Stimulated activated CD8-positive, alpha-beta memory T cell treated with anti-CD3 and anti-CD28 coated beads, Interleukin-4, amount 100 ng/mL, for 1 hour (primary cell): ENCODE data around the gene SAPCD1.

ENCODE experiments used
- DNase-seq, 2 donors: peaks; one replicate each; pipeline ENCODE4 v3.0.0-alpha.2; 2020; ENCODE audit warnings: low read depth in 2 of 2, low spot score in 1 of 2

SAPCD1 gene

GRCh38 chr6:31750411-31751022, 11.9 kb upstream of the SAPCD1 start:
- no peak for DNase-seq

DNA sequence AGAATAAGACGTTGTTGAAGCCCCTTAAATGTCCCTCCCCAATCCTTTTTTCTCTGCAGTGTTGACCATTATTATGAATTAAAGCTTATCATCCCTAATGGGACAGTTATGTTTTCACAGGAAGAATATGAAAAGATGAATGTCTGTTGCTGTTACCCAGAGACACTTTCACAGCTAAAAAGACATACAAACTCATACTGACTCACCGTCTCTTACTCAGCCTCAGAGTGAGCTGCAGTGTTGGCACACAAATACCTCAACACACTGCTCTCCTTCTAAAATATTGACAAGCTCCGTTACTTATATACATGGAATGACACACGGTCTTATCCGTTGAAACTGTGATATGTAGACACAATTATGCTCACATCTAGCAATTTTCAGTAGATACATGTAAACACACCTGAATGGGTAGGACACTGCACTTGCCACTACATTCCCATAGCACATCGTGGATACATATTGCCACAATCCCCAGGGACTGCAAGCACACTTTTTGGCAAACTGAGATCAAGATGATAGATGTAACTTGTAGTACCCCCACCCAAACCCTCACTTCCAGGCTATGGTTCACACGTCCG, 9.6 kb upstream of the SAPCD1 start:
- DNase-seq: no peak

GRCh38 chr6:31758281-31758680, 4.2 kb upstream of the SAPCD1 start:
- no peak for DNase-seq

DNA sequence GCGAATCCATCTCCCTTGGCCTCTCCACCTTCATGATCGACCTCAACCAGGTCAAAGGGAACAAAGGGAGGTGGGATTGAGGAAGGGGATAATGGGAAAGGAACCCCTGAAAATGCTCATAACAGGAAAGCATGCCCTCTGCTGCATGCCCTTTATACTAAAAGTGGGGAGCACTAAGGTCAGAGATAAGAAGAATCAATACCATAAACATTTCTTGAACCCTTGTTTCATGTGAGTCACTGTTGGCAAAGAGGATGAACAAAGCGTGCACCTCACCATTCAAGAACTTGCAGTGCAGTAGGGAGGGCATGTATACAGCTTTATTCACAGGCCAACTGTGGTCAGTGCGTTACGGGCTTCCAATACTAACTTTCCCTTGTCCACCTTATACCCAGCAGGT, 1.7 kb upstream of the SAPCD1 start:
- no peak for DNase-seq

GRCh38 chr6:31761343-31761742, 1.1 kb upstream of the SAPCD1 start:
- no peak for DNase-seq

DNA sequence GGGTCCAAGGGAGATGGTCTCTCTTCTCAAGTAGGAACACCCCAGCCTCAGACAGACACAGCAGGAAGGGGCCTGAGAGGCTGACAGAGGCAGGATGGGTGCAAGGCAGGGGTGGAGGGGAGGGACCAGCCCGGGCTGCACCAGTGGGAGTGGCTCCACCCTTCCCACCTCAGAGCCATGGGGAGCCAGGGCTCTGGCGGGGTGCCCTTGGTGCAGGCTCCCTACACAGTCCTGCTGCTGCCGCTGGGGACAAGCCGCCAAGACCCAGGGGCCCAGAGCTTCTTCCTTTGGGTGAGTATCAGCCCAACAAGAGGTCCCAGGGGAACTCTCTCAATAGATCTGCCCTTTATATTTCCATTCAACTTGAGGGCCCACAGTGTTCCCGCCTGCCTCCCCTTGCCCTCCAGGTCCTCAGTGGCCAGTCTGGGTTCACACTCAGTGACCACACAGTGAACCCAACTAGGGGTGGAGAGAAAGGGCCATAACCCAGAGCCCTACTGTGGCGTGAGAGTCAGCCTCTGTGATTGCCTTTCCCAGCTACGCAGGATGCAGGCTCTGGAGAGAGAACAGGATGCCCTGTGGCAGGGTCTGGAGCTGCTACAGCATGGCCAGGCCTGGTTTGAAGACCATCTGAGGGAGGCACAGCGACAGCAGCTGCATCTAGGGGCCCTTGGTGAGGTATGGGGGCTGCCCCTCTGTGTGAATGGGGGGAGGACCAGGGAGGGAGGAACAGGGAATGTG, 592 bp downstream of the SAPCD1 start:
- no peak for DNase-seq

- DNase-seq: no peak
Observed at GRCh38 chr6:31763619-31763940, 1.1 kb downstream of the SAPCD1 start.

DNA sequence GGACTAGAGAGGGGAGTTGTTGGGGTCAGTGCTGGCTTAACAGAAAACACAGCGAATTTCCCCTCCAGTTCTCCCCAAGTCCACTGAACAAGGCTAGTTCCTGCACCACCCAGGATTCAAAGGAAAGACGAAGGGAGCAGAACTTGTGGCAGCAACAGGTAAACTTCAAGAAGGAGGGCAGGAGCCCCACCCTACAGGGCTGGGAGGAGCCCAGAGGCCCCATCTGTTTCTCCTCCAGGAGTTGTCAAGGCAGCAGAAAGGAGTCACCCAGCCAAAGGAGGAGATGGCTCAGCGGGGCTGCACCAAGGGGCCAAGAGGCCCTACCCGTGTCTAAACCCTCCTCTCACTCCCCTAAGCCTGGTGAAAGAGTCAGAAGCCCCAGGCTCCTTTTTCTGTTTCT, 1.7 kb downstream of the SAPCD1 start:
- DNase-seq: no peak

- no peak for DNase-seq
Observed at GRCh38 chr6:31765559-31765909, 3.1 kb downstream of the SAPCD1 start.

DNA sequence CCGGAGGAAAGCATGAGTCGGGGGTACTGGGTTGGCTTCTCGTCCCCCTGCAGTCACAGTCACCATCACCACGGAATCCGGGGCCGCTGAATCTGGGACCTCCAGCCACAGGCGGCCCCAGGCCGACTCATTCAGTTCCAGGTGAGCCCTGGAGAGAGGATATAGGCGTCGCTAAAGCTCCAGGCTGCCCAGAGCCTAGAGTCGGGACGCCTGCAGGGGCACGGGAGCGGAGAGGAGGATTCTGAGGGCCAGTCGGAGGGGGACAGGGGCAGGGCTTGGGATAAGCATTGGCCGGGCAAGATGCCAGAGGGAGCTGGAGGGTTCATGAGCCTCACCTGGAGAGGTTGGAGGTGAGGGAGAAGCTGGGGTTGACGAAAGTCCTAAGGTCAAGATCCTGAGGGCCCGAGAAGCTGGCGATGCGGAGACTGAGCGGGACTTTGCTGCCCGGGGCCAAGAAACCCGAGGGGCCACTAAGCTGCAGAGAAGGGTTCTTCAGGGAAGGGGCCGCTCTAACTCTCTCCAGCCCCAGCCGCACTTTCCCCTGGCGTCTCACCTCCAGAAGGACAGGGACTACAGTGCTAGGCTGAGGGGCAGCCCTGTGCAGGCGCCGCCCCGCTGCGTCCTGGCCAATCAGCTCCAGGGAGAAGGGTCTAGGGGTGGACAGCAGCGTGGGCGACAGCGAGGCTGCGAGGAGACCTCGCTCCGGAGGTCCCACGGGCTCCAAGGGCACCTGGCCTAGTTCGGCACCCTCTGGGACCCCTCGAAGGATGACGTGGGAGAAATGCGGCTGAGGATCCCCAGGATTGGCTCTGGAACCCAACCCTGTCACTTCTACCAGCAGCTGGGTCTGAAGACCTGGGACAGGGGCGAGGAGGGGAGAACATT, 3.7 kb downstream of the SAPCD1 start:
- DNase-seq: no peak

- no peak for DNase-seq
Observed at GRCh38 chr6:31767096-31767645, 4.7 kb downstream of the SAPCD1 start.

GRCh38 chr6:31768363-31769257, 6.2 kb downstream of the SAPCD1 start:
- DNase-seq: no peak

DNA sequence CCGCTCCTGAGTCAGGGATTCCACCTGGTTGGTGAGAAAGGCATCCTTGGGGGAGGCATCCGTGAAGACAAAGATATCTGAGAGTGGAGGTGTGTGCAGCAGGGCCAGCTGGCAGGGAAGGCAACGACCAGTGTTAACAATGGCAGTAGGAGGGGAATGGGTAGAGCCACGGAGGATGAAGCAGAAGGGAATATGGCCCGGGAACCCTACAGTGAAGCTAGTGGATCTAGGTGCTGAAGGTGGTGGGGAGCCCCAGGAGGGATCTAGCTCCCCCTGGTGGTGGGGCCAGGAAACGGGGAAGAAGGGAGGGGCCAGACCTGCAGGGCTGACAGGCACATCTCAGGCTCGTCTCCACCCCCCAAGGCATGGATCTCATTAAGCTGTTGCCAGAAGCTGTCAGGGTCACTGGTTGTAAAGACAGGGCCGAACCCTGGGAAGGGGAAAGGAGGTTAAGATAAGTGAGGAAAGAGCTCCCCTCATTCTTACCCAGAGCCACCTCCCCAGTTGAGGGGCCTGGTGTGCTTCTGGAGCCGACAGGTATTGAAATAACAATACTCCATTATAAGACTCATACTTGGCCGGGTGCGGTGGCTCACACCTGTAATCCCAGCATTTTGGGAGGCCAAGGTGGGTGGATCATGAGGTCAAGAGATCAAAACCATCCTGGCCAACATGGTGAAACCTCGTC, 7.4 kb downstream of the SAPCD1 start:
- DNase-seq: peak; percentile 57 to 67

DNA sequence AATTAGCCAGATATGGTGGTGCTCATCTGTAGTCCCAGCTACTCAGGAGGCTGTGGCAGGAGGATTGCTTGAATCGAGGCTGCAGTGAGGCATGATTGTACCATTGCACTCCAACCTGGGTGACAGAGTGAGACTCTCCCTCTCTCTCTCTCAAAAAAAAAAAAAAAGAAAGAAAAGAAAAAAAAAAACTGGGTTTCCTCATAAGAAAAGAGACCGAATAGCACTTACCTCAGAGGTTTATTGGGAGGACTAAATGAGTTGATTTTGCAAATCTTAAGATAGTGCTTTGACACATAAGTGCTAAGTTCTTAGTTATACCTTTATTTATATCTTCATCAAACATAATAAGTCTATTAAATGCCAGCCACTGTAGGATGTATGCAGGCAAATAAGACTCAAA, 8.4 kb downstream of the SAPCD1 start:
- DNase-seq: no peak

DNA sequence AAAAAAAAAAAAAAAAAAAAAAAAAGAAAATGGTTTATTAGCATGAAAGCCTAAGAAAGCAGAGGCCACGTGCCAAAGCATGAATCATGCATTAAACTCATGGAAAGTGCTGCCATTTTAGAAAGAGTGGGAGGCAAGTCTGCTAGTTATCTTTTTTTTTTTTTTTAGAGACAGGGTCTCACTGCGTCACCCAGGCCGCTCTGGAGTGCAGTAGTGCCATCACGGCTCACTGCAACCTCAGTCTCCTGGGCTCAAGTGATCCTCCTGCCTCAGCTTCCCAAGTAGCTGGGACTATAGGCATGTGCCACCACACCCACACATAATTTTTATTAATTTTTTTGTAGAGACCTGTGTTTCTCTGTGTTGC, 9.5 kb downstream of the SAPCD1 start:
- no peak for DNase-seq

DNA sequence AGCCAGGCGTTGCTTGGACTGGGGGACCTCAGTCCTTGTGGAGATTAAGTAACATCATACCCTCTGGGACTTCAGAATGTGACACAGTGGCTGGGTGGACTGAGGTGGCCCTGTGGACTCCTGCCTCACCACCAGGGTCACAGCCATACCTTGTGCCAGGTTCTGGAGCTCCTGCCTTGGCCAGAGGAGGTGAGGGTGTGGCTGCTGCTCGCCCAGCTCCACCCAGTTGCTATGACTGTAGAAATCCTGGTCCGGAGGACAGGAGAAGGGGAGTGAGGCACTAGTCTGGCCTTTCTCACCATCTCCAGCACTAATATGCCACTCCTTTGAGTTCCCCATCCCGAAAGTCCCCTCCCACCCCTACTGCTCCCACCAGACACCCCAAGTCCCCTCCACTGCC, 12.7 kb downstream of the SAPCD1 start:
- DNase-seq: no peak

DNA sequence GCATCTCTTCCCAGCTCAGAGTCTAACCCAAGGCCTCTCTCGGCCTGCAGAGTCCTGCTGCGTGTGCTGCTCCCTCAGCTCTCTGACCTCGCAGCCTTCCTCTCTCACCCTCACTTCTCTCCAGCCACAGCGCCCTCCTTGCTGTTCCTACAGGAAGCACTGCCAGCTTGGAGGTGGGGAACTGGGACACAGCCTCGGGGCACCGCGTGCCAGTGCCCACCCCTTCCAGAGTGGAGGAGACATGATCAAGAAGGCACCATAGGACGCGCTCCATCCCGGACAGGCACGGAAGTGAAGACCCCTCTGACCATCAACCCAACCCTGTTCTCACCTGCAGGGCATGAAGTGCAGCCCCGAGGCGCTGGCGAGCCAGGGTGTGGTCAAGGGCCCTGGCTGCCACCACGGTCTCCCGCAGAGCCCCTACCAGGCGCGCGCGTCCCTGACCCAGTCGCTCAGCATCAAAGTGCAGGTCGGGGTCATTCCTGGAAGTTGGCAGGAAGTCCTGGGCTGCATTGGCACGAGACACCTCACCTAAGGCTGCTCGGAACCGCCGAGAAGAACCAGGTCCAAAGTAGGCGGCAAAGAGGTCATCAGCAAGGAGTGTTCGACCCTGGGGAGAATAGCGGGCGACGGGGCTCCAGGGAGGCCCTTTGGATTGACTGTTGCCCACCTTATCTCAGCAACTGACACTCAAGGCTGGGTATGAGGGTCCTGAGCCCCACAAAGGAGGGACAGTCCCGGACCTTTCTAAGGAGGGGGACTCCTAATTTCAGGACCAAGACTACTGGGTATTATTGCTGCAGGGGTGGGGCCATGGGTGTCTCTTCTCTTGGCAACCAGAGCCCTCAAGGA, 13.4 kb downstream of the SAPCD1 start:
- DNase-seq: no peak

- DNase-seq: no peak
Observed at GRCh38 chr6:31776485-31776988, 14.1 kb downstream of the SAPCD1 start.
